ENCODE results near the gene CRYAA. TPM values are rescaled to one million over a fixed set of nuclear protein-coding genes. Genes with fewer than 3 reads are reported as not detected.
"Not testable (repeated sequence)": the region's sequence is repeated elsewhere in the genome, so short reads cannot be mapped to it uniquely, and the experiment has no call there.

The CRYAA gene, protein sequence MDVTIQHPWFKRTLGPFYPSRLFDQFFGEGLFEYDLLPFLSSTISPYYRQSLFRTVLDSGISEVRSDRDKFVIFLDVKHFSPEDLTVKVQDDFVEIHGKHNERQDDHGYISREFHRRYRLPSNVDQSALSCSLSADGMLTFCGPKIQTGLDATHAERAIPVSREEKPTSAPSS
- total RNA-seq (2014; rRNA removed; shearing (Covaris generic)), result not detected in 2 replicates

DNA sequence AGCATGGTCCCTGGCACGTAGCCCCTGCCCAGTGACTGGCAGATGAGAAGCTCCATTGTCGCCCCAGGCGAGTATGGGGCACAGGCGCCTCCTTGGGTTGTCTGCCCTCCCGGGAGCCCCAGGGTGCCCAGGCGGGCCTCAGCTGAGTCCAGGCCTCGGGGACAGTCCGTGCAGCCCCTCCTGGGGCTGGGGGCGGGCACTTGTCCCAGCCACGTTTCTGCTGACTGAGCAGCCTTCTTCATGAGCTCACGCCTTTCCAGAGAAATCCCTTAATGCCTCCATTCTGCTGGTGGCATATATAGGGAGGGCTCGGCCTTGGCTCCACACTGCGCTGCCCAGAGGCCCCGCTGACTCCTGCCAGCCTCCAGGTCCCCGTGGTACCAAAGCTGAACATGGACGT lies at the start of gene CRYAA:
CRYAA (plus strand) TSS at position 301 of the 400 bp plus-strand sequence; CDS start at position 393, 92 bp downstream.
- DNase-seq (ENCODE audit: low spot score); in situ Hi-C loops (cut with HindIII; ENCODE audit: low sequenced_read_pairs): not testable (repeated sequence)

DNA sequence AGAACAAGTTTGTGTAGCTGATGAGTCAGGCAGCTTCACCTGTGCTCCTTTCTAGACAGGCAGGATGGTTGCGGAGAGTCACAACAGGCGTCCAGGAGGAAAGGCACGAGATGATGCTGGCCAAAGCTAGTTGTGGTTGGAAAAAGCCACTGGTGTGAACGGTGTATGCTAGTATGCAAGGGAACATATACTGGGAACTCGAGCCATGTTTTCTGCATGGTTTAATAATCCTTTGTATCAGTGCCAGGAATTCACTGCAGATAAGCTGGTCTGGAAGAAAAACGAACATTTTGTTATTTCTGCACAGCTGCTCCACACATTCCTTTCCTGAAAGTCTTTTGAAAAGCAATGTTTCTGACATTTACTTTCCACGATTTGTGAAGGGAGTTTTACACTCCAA lies 38.7 kb upstream of the CRYAA start:
- DNase-seq (ENCODE audit: low spot score); in situ Hi-C loops (cut with HindIII; ENCODE audit: low sequenced_read_pairs): not testable (repeated sequence)

DNA sequence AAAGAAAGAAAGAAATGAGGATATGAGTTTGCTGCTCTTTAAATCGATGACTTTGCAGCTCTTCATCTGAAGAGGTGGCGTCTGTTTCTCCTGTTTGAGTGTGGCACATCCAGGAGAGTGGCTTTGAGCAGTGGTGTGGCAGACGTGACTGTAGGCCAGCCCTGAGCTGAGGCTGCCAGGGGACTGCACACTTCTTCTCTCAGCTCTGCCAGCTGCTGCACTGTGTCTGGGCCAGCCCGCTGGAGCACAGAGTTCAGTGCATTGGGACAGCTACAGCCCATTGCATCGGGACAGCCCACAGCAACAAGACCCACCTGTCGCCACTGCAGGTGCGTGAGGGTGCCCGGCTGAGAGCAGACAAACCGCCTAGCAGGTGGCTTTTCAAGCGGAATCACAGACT lies 34.3 kb upstream of the CRYAA start:
- in situ Hi-C loops (cut with HindIII; ENCODE audit: low sequenced_read_pairs); DNase-seq (ENCODE audit: low spot score): not testable (repeated sequence)

DNA sequence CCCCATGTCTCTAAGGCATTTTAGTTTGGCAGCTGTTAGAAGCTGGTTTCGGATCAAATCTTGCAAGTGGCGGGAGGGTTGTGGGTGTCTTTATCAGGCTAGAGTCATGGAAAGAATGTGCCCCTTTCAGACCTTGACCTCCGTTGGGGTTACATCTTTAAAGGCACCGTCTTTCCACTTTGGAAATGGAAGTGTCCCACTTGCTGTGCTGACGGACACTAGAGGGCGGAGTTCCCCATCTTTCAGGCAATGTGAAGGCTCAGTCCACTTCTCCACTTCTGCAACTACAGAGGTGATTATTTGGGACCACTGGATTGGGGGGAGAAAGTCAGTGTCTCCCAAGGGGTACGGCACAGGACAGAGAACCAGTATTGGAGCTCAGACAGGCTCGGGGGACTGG lies 29.9 kb upstream of the CRYAA start:
- in situ Hi-C loops (cut with HindIII; ENCODE audit: low sequenced_read_pairs); DNase-seq (ENCODE audit: low spot score): not testable (repeated sequence)

DNA sequence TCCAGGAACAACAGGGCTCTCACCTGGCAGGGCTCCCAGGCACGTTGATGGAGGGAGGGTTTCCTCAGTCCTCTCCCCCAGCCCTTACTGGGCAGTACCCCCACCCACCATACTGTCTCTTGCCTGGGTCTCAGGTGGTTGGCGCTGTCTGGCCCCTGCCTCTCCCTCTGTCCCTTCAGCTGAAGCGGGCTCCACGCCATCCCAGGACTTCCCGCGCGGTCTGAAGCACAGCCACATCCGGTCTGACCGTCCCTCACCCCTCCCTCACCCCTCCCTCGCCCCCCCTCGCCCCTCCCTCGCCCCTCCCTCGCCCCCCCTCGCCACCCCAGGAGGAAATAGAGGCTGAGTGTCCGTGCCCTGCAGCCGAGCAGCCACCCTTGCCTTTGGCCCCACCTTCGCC lies 27.4 kb upstream of the CRYAA start:
- DNase-seq (ENCODE audit: low spot score); in situ Hi-C loops (cut with HindIII; ENCODE audit: low sequenced_read_pairs): not testable (repeated sequence)

DNA sequence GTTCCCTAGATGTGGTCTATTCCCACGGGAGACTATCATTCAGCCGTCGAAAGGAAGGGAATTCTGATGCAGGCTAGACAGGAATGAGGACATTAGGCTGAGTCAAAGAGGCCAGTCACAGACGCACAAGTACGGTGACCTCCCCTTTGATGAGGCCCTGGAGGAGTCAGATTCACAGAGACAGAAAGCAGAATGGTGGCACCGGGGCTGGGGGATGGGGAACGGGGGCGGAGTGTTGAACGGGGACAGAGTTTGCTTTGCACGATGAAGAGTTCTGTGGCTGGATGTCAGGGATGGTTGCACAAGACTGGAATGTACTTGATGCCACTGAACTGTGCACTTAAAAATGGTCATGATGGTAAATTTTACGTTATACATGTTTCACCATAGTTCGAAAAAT lies 22.2 kb upstream of the CRYAA start:
- DNase-seq (ENCODE audit: low spot score); in situ Hi-C loops (cut with HindIII; ENCODE audit: low sequenced_read_pairs): not testable (repeated sequence)

DNA sequence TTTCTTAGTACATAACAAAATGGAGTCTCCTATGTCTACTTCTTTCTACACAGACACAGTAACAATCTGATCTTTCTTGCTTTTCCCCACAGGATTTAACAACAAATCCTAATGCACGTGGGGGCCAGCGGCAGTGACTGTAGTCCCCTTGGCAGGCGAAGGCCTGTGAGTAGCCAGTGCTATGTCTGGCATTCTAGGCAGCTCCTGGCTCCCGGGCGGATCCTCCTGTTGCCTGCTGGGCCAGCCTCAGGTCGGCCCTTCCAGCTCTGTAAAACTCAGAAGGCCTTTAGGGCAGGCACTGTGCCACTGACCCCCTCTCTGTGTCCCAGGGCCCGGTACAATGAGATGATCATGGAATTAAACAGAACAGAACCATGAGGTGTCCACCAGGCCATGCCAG lies 20.8 kb upstream of the CRYAA start:
- DNase-seq (ENCODE audit: low spot score); in situ Hi-C loops (cut with HindIII; ENCODE audit: low sequenced_read_pairs): not testable (repeated sequence)

DNA sequence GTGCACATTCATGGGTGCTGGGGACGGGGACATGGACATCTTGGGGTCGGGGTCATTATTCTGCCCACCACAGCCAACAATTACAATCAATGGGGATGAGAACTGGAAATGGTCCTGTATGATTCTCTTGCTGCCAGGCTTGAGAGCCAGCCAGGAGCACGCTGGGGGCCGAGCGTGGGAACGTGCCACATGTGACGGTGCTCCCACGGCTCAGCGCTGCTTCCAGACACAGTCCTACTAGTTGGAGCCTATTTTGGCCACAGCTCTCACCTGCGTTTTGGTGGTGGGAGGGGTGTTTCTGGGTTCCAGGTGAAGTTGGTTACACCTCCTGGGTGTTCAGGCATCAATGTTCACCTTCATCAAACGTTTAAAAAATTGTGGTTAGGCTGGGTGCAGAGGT lies 19.5 kb upstream of the CRYAA start:
- DNase-seq (ENCODE audit: low spot score); in situ Hi-C loops (cut with HindIII; ENCODE audit: low sequenced_read_pairs): not testable (repeated sequence)

DNA sequence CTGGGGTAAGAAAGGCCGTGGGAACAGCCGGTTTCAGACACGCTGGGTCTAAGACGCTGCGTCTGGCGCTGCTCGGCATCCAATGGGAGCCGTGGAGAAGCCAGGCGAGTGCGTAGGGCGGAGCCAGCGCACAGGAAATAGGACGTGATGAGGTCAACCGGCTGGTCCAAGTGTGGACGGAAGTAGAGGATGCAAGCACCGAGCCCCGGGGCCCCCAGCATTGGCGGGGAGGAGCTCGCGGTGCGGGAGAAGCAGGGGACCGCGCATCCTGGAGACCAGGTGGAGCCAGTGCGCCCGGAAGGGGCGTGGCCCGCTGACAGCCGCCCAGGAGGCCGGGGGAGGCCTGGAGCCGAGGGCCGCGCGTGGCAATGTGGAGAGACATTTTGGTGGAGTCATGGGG lies 15.2 kb upstream of the CRYAA start:
- in situ Hi-C loops (cut with HindIII; ENCODE audit: low sequenced_read_pairs), result not testable (repeated sequence)

DNA sequence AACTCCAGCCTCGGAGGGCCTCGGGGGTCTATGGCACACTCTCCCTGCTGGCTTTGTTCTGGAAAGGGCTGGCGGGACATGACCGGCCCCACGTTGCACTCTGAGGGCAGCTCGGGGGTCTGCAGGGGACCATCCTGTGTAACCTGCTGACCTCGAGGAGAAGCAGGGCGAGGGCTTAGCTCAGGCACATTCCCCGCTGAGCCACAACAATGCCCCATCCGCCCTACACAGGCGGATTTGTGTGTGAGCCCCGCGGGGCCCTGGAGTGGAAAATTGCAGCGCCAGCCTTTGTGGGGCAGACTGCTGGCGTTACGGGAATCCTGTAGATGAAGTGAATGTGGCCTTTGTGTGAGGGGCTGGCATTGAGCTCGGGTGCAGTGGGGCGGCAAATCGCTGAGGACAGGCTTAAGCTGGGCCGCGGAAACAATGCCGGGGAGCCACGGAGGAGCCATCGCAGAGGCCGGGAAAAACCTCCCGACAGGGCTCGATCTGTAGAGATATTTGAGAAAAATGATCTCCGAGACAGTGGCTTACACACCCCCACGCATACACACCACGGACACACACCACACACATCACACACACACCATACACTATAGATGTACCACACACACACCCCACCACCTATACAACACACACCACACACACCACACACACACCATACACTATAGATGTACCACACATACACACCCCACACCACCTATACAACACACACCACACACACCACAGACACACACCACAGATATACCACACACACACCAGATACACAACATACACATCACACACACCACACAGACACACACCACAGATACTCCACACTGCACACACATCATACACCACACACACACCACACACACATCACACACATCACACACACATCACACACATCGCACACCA lies 9.3 kb upstream of the CRYAA start:
- DNase-seq (ENCODE audit: low spot score); in situ Hi-C loops (cut with HindIII; ENCODE audit: low sequenced_read_pairs): not testable (repeated sequence)

More for the DNA sequence above, 15.2 kb upstream of the CRYAA start:
- DNase-seq (ENCODE audit: low spot score), result not testable (repeated sequence)

DNA sequence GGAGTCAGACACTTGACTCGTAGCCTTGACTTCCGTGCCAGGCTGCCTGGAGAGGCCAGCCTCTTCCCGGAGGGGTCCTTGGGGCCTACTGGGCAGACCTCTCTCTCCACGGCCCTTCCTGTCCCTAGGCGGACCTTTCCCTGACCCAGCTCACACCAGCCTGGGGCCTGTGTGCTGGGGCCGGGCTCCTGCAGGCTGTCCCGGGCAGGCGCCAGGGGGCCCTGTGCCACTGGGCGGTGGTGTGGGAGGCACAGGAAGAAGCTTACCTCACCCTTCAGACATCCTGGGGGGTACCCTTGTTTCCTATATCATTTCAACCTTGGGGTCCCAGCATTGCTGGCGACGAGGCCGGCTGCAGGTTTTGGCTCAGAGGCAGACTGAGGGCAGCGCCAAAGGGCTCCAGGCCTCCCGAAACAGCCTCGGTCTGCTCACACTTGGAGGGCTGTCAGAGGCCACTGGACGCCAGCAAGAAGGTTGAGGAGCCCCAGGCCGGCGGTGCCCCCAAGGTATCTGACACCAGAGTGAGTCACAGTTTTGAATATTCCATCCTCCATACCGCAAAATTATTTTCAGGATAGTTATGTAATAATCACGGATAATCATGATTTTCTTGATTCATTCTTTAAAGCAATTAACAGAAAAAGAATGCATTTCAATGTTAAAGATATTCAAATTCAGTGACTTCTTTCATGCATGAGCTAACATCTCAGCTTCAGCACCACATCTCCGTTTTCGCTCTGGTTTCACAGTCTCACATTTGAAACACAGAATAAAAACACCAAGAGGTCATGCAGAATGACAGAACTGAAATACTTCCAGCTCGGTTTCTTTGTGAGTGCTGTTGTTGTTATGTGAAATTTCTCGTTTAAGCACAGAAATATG lies 6.7 kb upstream of the CRYAA start:
- in situ Hi-C loops (cut with HindIII; ENCODE audit: low sequenced_read_pairs); DNase-seq (ENCODE audit: low spot score): not testable (repeated sequence)

DNA sequence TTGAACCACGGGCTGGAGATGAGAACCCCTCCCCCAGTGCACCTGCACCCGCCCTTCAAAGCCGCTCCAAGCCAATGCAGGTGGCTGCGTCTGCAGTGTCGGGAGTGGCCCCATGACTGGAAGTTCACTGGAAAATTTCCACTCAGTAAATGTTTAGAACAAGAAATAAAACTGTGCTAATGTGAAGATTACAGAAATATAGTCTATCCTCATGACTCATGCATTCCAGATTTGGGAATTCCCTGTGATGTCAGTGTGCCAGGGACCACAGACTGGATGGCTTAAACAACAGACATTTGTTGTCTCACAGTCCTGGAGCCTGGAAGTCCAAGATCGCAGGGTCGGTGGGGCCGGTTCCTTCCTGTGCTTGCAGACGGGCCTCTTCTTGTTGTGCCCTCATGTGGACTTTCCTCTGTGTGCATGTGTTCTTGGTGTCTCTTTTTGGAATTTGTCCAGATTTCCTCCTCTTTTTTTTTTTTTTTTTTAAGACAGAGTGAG lies 6.1 kb upstream of the CRYAA start:
- in situ Hi-C loops (cut with HindIII; ENCODE audit: low sequenced_read_pairs); DNase-seq (ENCODE audit: low spot score): not testable (repeated sequence)

DNA sequence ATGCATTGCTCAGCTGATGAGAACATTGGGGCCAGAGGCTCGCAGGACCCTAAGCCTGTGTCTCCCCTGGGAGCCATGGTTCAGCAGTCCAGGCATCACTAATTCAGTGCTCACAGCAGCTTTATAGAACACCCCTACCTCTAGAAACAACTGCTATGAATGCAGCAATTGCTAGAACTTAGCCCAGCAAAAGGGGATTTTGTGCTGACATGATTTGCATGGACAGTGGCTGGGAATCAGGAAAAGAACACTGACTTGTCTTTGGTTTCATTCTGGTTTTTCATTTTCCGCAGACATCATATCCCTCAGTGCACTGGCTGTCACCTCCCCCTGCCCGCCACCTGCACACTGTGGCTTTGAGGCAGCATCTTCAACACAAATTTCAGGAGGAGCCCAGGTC lies 4.0 kb upstream of the CRYAA start:
- in situ Hi-C loops (cut with HindIII; ENCODE audit: low sequenced_read_pairs); DNase-seq (ENCODE audit: low spot score): not testable (repeated sequence)

DNA sequence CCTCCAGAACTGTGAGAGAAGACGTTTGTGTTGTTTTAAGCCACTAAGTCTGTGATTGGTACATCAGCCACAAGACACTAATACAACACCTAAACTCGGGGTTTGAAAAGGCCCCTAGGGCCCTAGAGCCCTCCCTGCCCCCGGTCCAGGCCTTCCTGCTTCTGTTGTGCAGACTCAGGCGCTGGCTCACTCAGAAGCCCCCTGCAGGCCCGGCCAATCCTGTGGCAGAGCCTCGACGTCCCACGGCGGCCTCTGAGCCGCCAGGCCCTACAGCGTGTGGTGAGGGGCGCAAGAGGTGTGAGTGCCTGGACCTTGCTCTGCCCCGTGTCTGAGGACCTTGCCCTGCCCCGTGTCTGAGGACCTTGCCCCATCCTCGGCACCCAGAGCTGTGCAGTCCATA lies 3.1 kb upstream of the CRYAA start:
- DNase-seq (ENCODE audit: low spot score); in situ Hi-C loops (cut with HindIII; ENCODE audit: low sequenced_read_pairs): not testable (repeated sequence)

DNA sequence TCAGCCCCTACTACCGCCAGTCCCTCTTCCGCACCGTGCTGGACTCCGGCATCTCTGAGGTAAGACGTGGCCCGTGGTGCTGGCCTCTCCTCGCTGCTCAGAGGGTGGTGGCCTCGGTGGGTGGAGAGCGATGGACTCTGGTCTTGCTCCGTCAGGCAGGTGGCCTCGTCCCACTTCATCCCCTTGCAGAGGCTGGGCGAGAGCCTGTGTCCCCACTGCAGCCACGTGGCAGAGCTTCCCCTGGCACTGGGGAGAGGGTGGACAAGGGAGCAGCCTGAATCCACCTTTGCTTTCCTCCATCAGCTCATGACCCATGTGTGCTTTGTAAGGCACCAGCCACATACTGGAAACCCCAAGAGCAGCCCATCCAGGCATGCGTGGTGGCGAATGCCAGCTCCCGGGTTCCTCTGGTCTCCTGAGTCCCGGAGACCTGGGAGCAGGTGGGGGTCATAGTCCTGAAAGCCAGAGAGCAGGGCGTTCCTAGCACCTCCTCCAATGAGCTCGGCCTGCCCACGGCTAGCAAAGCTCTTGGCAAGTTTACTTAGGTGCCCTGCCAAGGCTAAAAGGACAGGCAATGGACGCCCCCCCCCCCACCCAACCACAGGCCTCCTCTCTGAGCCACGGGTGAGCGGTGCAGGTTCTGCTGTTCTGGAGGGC lies 550 bp downstream of the CRYAA start:
- in situ Hi-C loops (cut with HindIII; ENCODE audit: low sequenced_read_pairs); DNase-seq (ENCODE audit: low spot score): not testable (repeated sequence)

DNA sequence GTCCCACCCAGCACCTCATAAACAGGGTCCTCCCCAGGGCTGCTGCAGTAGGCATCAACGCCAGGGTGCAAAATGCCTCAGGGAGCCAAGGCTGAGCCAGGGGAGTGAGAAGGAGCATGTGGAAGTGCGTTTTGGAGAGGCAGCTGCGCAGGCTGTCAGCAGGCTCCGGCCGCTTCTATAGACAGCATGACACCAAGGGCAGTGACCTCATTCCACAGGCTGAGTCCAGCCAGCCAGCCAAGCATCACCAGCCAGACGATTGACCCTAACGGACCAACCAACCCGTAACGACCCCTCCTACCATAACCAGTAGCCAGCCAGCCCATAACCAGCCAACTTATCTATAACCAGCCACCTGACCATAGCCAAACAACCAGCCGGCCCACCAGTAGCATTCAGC lies 1.1 kb downstream of the CRYAA start:
- in situ Hi-C loops (cut with HindIII; ENCODE audit: low sequenced_read_pairs); DNase-seq (ENCODE audit: low spot score): not testable (repeated sequence)

DNA sequence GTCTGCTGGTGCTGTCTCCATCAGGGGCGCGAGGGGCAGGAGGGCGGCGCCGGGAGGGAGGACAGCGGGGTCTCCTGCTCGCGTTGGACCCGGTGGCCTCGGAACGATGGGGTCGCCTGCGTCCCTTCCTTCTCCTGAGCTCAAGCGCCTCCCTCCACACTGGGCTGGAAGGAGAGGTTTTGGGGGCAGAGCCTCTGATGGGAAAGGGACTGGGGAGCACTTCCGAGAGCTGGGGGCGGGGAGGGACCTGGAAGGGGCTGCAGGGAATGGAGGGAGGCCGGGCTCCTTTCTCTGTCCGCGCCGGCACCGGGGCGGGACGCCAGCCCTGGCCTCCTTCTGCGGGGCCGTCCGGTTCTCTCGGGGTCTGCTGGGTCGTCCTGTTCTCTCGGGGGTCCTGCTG lies 4.0 kb downstream of the CRYAA start:
- DNase-seq (ENCODE audit: low spot score); in situ Hi-C loops (cut with HindIII; ENCODE audit: low sequenced_read_pairs): not testable (repeated sequence)

DNA sequence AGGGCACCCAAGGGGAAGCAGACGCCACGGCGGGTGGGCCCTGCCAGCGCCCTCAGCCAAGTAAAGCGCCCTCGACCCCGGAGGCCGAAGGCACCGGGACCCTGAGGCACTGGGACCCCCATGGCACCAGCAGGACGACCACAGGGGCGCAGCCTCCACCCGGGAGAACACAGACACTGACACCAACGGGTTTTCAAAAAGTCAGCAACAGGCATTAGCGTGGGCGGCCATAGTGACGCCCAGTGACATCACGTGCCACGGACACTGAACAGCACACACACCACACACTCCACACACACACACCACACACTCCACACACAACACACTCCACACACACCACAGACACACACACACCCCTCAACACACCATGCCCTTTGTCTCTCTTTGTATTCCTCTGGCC lies 4.6 kb downstream of the CRYAA start:
- in situ Hi-C loops (cut with HindIII; ENCODE audit: low sequenced_read_pairs); DNase-seq (ENCODE audit: low spot score): not testable (repeated sequence)

DNA sequence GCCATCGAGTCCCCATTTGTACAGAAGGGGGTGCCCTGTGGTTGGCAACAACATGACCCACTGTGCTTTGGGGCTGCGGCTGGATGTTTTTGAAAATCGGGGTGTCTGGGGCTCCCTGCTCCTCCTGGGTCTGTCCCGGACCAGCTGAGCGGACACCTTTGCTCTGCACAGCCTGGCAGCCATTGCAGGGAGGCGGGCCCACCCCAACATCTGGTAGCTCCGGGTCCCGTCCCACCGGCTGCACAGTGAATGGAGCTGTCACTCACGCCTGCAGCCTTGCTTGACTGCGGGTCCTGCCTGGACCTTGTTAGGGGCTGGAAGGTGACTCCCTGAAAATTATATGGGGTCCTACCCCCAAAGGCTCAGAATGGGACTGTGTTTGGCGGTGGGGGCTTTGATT lies 5.1 kb downstream of the CRYAA start:
- DNase-seq (ENCODE audit: low spot score); in situ Hi-C loops (cut with HindIII; ENCODE audit: low sequenced_read_pairs): not testable (repeated sequence)
